SK-N-SH treated with all-trans-retinoic acid at 6 μM for 48 hours (cell line): Measurements from ENCODE around the gene C10orf120.

Experiments
- GLIS3 ChIP-seq: fragments of 250-450 bp; sonication (Bioruptor Pico); IDR thresholded peaks from 2 replicates; pipeline ENCODE4 v1.5.0; 2020; ENCODE audit warnings: mild to moderate bottlenecking, moderate library complexity
- OSR1 ChIP-seq: fragments of 250-450 bp; sonication (Bioruptor Pico); IDR thresholded peaks from 2 replicates; pipeline ENCODE4 v1.8.0; 2022; ENCODE audit warnings: moderate library complexity, mild to moderate bottlenecking, inconsistent platforms
- PATZ1 ChIP-seq: fragments of 250-450 bp; sonication (Bioruptor Pico); IDR thresholded peaks from 2 replicates; pipeline ENCODE4 v1.8.0; 2020; ENCODE audit warnings: mild to moderate bottlenecking, moderate library complexity, borderline replicate concordance
- SNAI2 ChIP-seq: fragments of 250-450 bp; sonication (Bioruptor Pico); IDR thresholded peaks from 2 replicates; pipeline ENCODE4 v1.5.0; 2020; ENCODE audit warnings: mild to moderate bottlenecking, moderate library complexity
- ZFP3 ChIP-seq: fragments of 250-450 bp; sonication (Bioruptor Pico); IDR thresholded peaks from 2 replicates; pipeline ENCODE4 v1.5.0; 2020; ENCODE audit warnings: mild to moderate bottlenecking, moderate library complexity
- ZNF70 ChIP-seq: fragments of 450-650 bp; formaldehyde crosslinking; IDR thresholded peaks from 2 replicates; pipeline ENCODE4 v1.5.0; 2020; ENCODE audit warnings: mild to moderate bottlenecking, moderate library complexity
- ZNF8 ChIP-seq: fragments of 450-650 bp; formaldehyde crosslinking; IDR thresholded peaks from 2 replicates; pipeline ENCODE4 v1.5.0; 2020; ENCODE audit warnings: mild to moderate bottlenecking, moderate library complexity

- TF ChIP-seq ZNF70 (CRISPR knock-in tag) (no peak), ZNF8 (CRISPR knock-in tag) (no peak), ZFP3 (no peak), GLIS3 (CRISPR knock-in tag) (no peak), PATZ1 (CRISPR knock-in tag) (no peak), SNAI2 (CRISPR knock-in tag) (no peak), OSR1 (no peak)
These were observed 34.3 kb downstream of the C10orf120 start for GRCh38 chr10:122665329-122665860.
